Activated CD4-positive, alpha-beta T cell treated with anti-CD3 and anti-CD28 coated beads, Interleukin-2, amount 50 U/mL, for 16 hours (primary cell): ENCODE measurements around the gene DNAAF5.

Source experiments
- DNase-seq: peaks from one replicate; pipeline ENCODE4 v3.0.0-alpha.2; 2020

The DNAAF5 gene

GRCh38 chr7:818031-818699 is 91.7 kb downstream of the DNAAF5 start:
- DNase-seq = peak; percentile 21

DNA sequence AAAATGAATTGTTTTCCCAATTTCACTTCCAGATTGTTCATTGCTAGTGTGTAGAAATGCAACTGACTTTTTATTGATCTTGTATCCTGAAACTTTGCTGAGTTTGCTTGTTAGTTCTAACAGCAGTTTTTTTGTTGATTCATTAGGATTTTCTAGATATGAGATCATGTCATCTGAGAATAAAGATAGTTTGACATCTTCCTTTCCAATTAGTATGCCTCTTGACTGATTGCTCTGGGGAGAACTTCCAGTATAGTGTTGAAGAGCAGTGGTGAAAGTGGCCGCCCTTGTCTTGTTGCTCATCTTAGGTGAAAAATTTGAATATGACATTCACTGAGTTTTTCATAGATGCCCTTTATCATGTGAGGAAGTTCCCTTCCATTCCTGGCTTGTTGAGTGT is 93.8 kb downstream of the DNAAF5 start:
- no peak for DNase-seq

- no peak for DNase-seq
Observed at GRCh38 chr7:821688-822087, 95.2 kb downstream of the DNAAF5 start.

DNA sequence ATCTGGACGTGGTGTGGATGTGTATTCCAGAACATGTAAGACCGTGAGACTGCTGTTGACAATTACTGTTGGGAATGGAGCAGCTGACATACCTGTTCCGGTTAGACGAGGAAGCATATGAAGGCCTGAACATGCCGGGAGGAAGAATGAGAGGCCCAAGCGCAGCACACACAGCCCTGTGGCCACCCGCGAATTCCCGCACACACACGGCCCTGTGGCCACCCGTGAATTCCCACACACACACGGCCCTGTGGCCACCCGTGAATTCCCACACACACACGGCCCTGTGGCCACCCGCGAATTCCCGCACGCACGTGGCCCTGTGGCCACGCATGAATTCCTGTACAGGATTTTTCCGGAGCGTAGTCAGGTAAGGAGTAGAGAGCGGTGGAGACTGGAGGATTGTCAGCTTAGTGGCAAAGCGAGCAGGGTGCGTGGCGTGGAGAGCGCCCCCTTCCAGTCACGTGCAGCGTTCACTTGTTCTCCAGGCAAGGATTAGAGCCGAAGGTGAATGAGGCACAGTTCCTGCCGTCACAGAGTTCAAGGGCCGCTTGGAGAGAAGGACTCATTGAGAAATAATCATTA is 96.3 kb downstream of the DNAAF5 start:
- DNase-seq = no peak

DNA sequence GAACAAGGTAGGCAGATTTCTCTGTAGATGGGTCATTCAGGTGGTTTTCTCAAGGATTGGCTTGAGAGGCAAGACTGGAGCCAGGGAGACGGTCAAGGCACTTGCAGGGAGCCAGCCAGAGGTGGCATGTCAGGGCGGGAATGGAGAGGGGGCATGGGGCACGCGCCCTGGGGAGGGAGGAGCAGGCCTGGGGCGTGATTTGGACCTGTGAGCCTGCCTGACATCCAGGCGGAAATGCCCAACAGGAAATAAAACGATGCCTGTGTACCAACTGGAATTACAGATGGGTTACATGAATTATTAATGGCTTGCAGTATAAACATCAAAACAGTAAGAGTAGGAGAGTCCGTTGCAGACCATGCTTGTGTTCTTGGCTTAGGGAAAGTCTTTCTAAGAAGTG is 97.2 kb downstream of the DNAAF5 start:
- no peak for DNase-seq

- DNase-seq = no peak
Observed at GRCh38 chr7:824081-824480, 97.6 kb downstream of the DNAAF5 start.

- DNase-seq = no peak
Observed at GRCh38 chr7:824664-825063, 98.2 kb downstream of the DNAAF5 start.

DNA sequence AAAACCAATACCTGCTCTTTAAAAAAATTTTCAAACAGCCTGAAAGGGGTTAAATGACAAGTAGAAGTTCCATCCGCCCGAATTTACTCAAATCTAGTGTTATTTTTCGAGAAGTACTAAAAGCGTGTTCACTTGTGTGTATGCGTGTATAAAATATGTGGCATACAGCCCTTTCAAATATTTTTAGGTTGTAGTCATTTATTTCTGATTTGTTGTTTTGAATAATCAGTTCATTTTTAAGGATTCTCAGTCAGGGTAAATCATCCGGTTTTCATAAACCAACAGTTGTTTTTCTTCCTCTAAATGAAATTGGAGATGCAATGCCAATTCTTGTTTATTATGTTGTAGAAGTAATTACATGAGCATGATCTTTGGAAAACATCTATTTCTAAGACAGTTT is 98.9 kb downstream of the DNAAF5 start:
- no peak for DNase-seq

DNA sequence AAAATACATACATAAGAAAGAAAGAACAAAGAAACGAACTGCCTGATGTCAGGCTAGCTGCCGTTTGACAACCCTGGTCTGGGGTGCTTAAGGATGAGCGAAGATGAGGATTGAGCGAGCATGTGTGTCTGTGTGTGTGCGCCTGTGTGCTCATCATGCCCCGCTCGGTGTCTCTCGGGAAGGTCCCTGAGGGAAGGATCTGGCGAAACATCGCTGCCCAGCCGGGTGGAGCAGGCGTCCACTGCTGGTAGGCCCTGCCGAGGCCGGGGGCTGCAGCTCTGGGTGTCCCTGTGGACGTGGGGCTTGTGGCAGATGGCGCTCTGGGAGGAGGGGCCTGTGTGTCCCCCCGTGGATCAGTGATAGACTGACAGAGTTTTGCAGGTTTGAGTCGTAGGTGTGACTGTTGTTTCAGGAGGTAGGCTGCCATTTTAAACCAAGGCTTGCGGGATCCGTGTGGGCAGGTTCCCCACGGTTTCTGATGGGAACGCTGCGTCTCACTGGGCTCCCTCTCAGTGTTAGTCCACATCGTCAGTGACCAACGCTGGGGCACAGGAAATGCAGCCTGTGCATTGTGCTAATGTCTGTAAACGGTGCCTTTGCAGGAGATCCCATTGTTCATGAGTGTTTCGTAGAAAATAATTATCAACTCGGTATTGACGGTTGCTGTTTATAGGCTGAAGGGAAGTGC is 99.9 kb downstream of the DNAAF5 start:
- no peak for DNase-seq

DNA sequence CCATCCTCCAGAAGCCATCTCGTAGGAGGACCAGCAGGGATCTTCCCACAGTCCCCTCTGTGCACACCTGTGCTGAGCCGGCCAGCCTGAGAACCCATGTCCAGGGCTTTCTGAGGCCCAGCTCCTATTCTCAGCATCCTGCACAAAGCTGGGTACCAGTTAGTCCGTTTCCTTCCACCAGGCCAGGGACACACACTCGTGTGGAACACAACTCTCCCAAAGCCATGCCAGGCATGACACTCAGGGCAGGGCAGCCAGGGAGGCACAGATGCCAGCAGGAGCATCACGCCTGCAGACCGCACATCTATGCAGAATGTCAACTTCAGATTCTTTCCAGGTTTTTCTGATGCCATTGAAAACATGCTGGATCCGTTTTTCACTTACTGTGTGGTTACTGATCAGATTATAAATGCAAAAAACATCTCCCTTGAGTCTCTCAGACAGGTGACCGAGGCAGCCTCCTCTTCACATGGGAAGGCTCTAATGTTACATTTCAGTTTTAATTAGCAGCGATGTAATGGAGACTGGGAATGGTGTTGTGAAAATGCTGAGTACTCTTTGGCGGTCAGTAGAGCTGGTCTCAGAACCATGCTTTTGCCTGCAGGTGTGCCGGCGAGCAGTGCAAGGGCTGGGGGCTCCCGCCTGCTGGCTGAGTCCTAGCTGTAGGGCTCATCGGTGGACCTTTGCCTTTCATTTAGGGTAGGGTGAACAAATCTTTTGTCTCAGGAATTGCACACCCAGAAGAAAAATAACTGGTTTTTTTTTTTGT is 102.5 kb downstream of the DNAAF5 start:
- DNase-seq = no peak

DNA sequence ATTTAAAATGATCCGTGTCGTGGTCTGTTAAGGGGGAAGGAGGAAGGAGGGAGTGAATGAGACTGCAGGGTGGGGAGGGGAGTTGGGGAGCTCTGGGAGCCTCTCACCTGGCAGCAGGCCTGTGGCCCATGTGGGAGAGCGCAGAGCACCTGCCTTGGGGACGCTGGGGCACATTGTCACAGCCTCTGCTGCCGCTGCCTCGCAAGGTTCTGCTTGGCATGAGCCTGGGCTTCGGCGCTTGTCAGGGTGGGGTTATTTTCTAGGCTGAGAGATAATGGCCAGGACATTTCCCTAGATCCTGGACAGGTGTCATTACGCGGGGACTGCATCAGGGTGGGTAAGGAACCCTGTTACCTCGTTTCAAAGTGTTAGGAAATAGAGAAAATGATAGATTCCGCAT is 103.6 kb downstream of the DNAAF5 start:
- no peak for DNase-seq

DNA sequence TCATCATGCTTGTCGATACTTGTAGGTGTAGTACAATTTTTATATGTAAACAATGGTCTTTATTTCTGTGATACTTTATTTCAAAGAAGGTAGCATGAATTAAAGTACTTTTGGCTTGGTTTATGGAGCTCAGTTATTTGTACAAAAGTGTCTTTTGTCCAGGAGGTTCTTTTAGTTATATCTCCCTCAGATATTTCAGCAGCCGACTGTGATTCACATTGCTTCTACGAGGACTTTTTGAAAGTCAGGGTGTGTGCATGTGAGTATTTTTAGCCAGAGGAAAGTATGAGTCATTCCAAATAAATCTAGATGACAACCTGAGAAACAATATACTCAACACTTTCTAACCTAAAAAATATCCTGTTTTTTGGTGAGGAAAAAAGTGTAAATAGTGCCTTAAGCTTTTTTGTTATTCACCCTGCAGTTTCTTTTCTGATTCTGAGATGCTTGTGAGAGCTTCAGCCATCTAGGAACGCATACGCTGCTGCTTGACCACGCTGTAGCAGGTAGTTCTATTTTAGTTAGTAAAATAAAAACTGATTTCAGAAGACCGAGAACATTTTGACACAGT is 105.2 kb downstream of the DNAAF5 start:
- DNase-seq = peak; percentile 85

DNA sequence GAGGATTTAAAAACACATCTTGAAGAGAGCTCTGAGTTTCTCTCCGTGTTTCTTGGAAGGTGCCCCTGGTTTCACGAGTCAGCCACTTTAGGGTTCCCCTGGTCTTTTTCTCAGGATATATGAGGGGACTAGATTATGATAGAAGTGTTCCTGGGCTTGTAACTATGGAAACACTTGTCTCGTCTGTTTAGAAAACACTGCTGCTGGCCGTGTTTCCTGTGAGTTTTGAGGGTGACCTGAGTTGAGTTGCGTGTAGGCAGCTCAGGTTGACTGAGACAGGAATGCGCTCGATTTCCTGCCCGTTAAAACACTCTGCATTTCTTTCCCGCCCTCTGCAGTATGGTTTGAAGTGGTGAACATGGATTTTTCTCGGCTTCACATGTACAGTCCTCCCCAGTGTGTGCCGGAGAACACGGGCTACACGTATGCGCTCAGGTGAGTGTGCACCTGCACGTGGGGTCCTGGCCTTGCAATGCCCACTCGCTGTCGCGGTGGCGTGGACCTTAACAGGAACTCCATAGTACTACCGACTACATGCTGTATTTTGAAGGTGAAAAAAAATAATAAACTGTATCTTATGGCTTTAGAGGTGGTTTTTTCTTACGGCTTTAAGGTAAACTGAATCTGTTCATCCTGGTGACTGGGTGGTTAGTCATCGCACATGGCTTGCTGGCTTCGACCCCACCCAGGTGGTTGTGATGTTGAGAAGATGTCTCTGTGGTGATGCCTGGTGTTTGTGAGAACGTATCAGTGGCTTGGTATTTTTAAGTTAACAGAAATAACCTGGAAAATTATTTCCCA is 105.9 kb downstream of the DNAAF5 start, which contains the start of gene SUN1:
SUN1 (plus strand) TSS at position 310 of the 801 bp plus-strand sequence; CDS start at position 359, 49 bp downstream.
- peak; percentile 72 for DNase-seq

- no peak for DNase-seq
Observed at GRCh38 chr7:832968-833424, 106.5 kb downstream of the DNAAF5 start.

GRCh38 chr7:833601-834258 is 107.2 kb downstream of the DNAAF5 start:
- DNase-seq = no peak

DNA sequence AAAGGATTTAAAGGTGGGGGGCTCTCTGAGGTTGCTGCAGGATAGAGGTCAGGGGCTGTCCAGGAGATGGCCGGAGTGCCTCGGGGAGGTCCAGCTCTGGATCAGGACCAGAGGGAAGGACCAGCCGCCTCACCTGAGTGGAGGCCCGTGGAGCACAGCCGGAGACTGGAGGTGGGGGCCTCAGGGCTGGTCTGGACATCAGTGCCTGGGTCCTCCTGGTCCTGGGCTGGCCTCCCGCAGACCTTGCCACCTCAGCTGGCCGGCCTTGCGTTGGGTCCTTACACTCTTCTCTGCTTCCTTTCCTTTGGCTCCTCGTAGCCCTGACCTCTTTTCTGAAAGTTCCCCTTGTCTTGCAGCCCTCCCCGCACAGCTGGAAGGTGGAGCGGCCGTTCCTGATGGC is 107.8 kb downstream of the DNAAF5 start:
- no peak for DNase-seq

- DNase-seq = no peak
Observed at GRCh38 chr7:835021-835420, 108.5 kb downstream of the DNAAF5 start.

DNA sequence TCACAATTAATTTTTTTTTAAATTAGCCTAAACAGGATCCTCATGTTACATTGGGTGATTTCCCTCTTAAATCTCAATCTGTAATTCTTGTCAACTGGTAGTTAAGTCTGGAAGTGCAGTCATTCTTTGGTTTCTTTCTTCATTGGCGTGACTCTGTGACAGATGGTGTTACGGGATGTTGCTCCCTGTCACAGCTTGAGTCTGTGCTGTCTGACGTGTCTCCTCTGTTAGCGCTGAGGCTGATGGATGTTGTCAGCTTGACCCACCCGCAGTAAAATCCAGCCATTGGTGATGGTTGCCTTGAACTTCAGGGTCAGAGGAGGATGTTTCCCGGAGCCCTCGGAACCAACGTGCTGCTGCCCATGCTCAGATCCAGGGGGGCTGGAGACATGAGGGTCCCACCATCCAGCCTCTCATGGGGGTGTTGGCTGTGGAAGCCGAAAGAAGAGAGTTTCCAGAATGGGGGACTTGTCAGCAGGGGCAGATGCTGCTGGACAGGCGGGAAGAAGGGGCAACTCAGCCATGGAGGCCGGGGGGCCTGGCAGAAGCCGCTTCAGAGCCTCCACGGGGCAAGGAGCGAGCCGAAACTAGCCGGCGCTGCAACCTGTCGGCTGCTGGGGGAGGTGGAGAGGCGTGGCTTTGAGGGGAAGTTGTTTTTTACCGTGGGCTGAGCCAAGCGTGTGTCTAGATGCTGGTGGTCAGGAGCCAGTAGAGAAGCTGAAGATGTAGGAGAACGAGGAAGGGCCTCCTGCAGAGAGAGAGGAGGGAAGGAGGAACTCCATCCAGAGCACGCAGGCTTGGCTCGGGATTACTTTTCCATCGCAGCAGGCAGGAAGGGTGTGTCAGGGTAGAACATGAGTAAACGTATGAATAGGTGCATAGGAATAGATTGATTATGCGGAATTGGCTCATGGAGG is 109.2 kb downstream of the DNAAF5 start:
- DNase-seq = no peak
